Measurements from ENCODE around the gene FAM120A.

DNA sequence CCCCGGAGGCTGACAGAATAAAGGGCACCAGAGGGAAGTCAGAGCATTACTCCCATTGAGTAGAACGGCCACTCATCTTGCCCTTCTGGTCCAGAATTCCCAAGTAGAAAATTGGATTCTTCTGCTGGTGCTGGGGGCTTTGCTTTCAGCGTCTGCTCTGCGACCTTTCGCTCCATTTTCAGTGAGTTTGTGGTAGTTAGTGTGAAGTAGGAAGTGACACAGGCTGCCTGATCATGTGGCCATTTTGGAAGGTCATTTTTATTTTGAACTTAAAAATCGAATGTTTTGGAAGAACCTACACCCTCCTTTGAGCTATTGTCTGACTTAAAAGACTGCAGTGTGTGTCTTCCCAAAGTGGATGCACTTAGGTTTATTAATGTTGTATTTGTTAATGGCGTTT is 58.6 kb downstream of the FAM120A start:
- TF ChIP-seq, protein P1, sequence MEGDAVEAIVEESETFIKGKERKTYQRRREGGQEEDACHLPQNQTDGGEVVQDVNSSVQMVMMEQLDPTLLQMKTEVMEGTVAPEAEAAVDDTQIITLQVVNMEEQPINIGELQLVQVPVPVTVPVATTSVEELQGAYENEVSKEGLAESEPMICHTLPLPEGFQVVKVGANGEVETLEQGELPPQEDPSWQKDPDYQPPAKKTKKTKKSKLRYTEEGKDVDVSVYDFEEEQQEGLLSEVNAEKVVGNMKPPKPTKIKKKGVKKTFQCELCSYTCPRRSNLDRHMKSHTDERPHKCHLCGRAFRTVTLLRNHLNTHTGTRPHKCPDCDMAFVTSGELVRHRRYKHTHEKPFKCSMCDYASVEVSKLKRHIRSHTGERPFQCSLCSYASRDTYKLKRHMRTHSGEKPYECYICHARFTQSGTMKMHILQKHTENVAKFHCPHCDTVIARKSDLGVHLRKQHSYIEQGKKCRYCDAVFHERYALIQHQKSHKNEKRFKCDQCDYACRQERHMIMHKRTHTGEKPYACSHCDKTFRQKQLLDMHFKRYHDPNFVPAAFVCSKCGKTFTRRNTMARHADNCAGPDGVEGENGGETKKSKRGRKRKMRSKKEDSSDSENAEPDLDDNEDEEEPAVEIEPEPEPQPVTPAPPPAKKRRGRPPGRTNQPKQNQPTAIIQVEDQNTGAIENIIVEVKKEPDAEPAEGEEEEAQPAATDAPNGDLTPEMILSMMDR (IDR thresholded peaks at IDR 0.05): no peak
- TF ChIP-seq POLR2AphosphoS5 (IDR thresholded peaks at IDR 0.05; ENCODE audit: low read depth, low read length) (no peak), TCF7L2 (IDR thresholded peaks at IDR 0.05; ENCODE audit: low read depth, low read length) (no peak)
- TF ChIP-seq, protein P2, sequence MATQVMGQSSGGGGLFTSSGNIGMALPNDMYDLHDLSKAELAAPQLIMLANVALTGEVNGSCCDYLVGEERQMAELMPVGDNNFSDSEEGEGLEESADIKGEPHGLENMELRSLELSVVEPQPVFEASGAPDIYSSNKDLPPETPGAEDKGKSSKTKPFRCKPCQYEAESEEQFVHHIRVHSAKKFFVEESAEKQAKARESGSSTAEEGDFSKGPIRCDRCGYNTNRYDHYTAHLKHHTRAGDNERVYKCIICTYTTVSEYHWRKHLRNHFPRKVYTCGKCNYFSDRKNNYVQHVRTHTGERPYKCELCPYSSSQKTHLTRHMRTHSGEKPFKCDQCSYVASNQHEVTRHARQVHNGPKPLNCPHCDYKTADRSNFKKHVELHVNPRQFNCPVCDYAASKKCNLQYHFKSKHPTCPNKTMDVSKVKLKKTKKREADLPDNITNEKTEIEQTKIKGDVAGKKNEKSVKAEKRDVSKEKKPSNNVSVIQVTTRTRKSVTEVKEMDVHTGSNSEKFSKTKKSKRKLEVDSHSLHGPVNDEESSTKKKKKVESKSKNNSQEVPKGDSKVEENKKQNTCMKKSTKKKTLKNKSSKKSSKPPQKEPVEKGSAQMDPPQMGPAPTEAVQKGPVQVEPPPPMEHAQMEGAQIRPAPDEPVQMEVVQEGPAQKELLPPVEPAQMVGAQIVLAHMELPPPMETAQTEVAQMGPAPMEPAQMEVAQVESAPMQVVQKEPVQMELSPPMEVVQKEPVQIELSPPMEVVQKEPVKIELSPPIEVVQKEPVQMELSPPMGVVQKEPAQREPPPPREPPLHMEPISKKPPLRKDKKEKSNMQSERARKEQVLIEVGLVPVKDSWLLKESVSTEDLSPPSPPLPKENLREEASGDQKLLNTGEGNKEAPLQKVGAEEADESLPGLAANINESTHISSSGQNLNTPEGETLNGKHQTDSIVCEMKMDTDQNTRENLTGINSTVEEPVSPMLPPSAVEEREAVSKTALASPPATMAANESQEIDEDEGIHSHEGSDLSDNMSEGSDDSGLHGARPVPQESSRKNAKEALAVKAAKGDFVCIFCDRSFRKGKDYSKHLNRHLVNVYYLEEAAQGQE (IDR thresholded peaks at IDR 0.05; ENCODE audit: insufficient read depth in 1 of 2, low read depth in 2 of 2, low read length in 1 of 2): no peak
